ENCODE results near the gene CFAP300. TPM values are rescaled to one million over a fixed set of nuclear protein-coding genes. Genes with fewer than 3 reads are reported as not detected.

CFAP300 gene
- total RNA-seq (2022) (2.2 and 3.9 TPM in 2 replicates), Bru-seq, nascent RNA (percentile 50 among the genes with signal in this experiment), BruChase-seq, experiment 1, labeled RNA remaining after a 2-hour chase (percentile 35 among the genes with signal in this experiment), BruChase-seq, experiment 2, labeled RNA remaining after a 6-hour chase (percentile 39 among the genes with signal in this experiment)
- long read RNA-seq, partial matches to known transcripts: 1 of 6 reads
- long read RNA-seq, other reads (novel, unspliced or antisense): 4 of 6 reads

DNA sequence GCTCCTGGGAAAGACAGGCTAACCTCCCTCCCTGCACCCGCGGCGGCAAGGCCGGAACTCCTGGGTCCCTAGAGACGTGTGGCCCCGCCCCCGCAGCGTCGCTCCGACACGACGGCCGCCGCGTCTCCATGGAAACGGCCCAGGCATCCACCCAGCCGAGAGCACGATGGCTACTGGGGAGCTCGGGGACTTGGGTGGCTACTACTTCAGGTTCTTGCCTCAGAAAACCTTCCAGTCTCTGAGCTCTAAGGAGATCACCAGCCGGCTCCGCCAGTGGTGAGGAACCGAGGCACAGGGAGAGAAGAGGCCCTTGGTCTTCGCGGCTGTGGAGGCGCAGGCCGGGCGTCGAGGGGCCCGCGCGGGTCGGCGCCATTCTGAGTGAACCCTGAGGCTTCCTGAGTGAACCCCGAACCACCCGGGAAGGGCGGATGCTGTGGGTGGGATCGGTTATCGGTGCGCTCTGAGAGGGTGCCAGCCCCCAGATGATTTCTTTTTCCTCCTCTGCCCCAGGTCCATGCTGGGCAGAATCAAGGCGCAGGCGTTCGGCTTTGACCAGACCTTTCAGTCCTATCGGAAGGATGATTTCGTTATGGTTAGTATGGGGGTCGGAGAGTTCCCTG, at the start of gene CFAP300:
TSS of gene CFAP300 (plus strand) at position 133 of the 620 bp plus-strand sequence. CDS start at position 167, 34 bp downstream.
- H3K36me3 ChIP-seq (ENCODE audit: control insufficient read depth, insufficient read depth, low read length): no peaks in the 10 kb centered on the region
- H3K27me3 Mint-ChIP-seq (ENCODE audit: insufficient read depth, unreplicated experiment): no peaks in the 10 kb centered on the region
- intact Hi-C loops (cut with micrococcal nuclease; ENCODE audit: unreplicated experiment): loop anchor here (1.0 to 5.0 kb wide), 3 partner anchors 36 to 220 kb away; no protein-coding TSS in a partner anchor
- TSS peak; percentile 51 for BruUV-seq (replicated peaks)
- ChIA-PET POLR2A (interaction anchor here (0.6 kb wide), 1 partner anchor 77 kb away, joined by 3 read pairs; no protein-coding TSS in a partner anchor), CTCF (interaction anchor here (0.6 to 0.9 kb wide), 3 partner anchors 64 to 247 kb away, joined by 3 read pairs; no protein-coding TSS in a partner anchor)
- DNase-seq: peak; percentile 92 to 94
- no peaks in the 10 kb centered on the region for H3K9me3 Mint-ChIP-seq (ENCODE audit: unreplicated experiment)
- no peaks in the 10 kb centered on the region for H3K27me3 ChIP-seq (replicated peaks; ENCODE audit: control insufficient read depth, insufficient read depth, low read length)
- peak within 1 kb of the TSS; percentile 66 for H3K4me3 ChIP-seq (ENCODE audit: low read depth, low read length)
- H3K4me1 Mint-ChIP-seq (ENCODE audit: low read depth, unreplicated experiment): peaks cover 12% of the 10 kb centered on the region
- H3K4me1 ChIP-seq: no peaks in the 10 kb centered on the region
- peak within 1 kb of the TSS; percentile 95 for H3K27ac Mint-ChIP-seq (ENCODE audit: unreplicated experiment)
- TF ChIP-seq, protein P1, sequence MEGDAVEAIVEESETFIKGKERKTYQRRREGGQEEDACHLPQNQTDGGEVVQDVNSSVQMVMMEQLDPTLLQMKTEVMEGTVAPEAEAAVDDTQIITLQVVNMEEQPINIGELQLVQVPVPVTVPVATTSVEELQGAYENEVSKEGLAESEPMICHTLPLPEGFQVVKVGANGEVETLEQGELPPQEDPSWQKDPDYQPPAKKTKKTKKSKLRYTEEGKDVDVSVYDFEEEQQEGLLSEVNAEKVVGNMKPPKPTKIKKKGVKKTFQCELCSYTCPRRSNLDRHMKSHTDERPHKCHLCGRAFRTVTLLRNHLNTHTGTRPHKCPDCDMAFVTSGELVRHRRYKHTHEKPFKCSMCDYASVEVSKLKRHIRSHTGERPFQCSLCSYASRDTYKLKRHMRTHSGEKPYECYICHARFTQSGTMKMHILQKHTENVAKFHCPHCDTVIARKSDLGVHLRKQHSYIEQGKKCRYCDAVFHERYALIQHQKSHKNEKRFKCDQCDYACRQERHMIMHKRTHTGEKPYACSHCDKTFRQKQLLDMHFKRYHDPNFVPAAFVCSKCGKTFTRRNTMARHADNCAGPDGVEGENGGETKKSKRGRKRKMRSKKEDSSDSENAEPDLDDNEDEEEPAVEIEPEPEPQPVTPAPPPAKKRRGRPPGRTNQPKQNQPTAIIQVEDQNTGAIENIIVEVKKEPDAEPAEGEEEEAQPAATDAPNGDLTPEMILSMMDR (IDR thresholded peaks at IDR 0.05; ENCODE audit: insufficient read depth in 1 of 2, low read depth in 1 of 2, low read length in 1 of 2, severe bottlenecking in 1 of 2, unreplicated experiment in 1 of 2): no peak
- H3K4me3 Mint-ChIP-seq (ENCODE audit: unreplicated experiment): peak within 1 kb of the TSS; percentile 93
- H3K36me3 Mint-ChIP-seq (ENCODE audit: insufficient read depth, unreplicated experiment): peaks cover 6% of the 10 kb centered on the region
- H3K9me3 ChIP-seq: no peaks in the 10 kb centered on the region

DNA sequence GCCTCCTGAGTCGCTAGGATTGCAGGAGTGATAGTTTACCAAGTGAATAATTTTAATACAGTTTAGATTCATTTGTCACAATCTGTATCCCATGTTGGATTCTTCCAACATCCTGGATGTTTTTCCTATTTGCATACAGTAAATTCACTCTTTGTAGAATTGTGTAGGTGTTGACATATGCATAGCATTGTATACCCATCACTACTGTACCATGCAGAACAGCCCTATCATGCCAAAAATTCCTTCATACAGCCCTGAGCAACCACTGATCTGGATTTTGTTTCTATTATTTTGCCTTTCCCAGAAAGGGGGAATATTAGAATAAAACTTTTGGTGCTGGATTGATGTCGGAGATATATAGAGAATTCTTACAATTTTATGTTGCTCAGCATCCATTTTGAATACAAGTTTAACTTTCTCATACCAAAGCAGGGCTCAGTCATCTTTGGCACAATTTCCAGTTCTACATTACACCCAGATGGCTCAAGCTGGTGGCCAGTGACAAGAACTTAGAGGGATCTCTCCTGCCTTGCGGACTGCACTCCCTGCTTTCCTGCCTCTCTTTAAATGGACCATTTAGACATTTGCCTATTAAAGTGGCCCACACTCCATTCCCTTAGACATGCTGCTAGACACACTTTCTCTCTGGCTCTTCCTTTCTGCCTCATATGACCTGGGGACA, 45.4 kb upstream of the CFAP300 start:
- Mint-ChIP-seq H3K4me3 (ENCODE audit: unreplicated experiment) (no peak overlapping the region), H3K9me3 (ENCODE audit: unreplicated experiment) (no peaks in the 10 kb centered on the region), H3K4me1 (ENCODE audit: low read depth, unreplicated experiment) (peaks cover 6% of the 10 kb centered on the region), H3K36me3 (ENCODE audit: insufficient read depth, unreplicated experiment) (no peaks in the 10 kb centered on the region), H3K27me3 (ENCODE audit: insufficient read depth, unreplicated experiment) (no peaks in the 10 kb centered on the region), H3K27ac (ENCODE audit: unreplicated experiment) (no peak overlapping the region)
- H3K27me3 ChIP-seq (replicated peaks; ENCODE audit: control insufficient read depth, insufficient read depth, low read length): no peaks in the 10 kb centered on the region
- no peaks in the 10 kb centered on the region for H3K36me3 ChIP-seq (ENCODE audit: control insufficient read depth, insufficient read depth, low read length)
- intact Hi-C loops (cut with micrococcal nuclease; ENCODE audit: unreplicated experiment): no loop called here
- BruUV-seq (replicated peaks): no TSS peak
- no peak for DNase-seq
- POLR2A ChIA-PET: no interaction called here
- H3K4me1 ChIP-seq: peaks cover 3% of the 10 kb centered on the region
- TF ChIP-seq, protein P1 (IDR thresholded peaks at IDR 0.05; ENCODE audit: insufficient read depth in 1 of 2, low read depth in 1 of 2, low read length in 1 of 2, severe bottlenecking in 1 of 2, unreplicated experiment in 1 of 2): no peak
- H3K9me3 ChIP-seq: no peaks in the 10 kb centered on the region
- CTCF ChIA-PET: no interaction called here
- H3K4me3 ChIP-seq (ENCODE audit: low read depth, low read length): no peak overlapping the region

DNA sequence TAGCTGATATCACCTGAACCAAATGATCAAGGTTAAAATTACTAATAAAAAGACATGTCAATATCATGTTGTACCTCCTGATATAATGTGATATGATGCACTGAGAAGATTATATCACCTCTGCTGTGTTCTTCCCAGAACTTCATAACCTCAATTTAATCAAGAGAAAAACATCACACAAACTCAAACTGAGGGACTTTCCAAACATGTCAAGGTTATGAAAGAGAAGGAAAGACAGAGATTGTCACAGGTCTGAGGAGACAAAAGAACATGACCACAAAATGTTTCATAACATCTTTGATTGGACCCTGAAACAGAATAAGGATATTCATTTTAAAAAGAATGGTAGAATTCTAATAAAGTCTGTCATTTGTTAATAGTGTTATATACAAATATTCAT, 43.0 kb upstream of the CFAP300 start:
- Mint-ChIP-seq H3K36me3 (ENCODE audit: insufficient read depth, unreplicated experiment) (no peaks in the 10 kb centered on the region), H3K27me3 (ENCODE audit: insufficient read depth, unreplicated experiment) (no peaks in the 10 kb centered on the region), H3K4me1 (ENCODE audit: low read depth, unreplicated experiment) (peaks cover 17% of the 10 kb centered on the region), H3K4me3 (ENCODE audit: unreplicated experiment) (no peak overlapping the region), H3K9me3 (ENCODE audit: unreplicated experiment) (no peaks in the 10 kb centered on the region), H3K27ac (ENCODE audit: unreplicated experiment) (no peak overlapping the region)
- Histone ChIP-seq H3K9me3 (no peaks in the 10 kb centered on the region), H3K4me3 (ENCODE audit: low read depth, low read length) (no peak overlapping the region), H3K27me3 (replicated peaks; ENCODE audit: control insufficient read depth, insufficient read depth, low read length) (no peaks in the 10 kb centered on the region), H3K36me3 (ENCODE audit: control insufficient read depth, insufficient read depth, low read length) (no peaks in the 10 kb centered on the region), H3K4me1 (peaks cover 19% of the 10 kb centered on the region)
- DNase-seq: no peak
- TF ChIP-seq, protein P1 (IDR thresholded peaks at IDR 0.05; ENCODE audit: insufficient read depth in 1 of 2, low read depth in 1 of 2, low read length in 1 of 2, severe bottlenecking in 1 of 2, unreplicated experiment in 1 of 2): no peak
- POLR2A ChIA-PET: no interaction called here
- intact Hi-C loops (cut with micrococcal nuclease; ENCODE audit: unreplicated experiment): no loop called here
- no TSS peak for BruUV-seq (replicated peaks)
- CTCF ChIA-PET: no interaction called here
